Purkinje cell (primary cell): ENCODE data around the gene PAM16. TPM values are rescaled to one million over a fixed set of nuclear protein-coding genes. Genes with fewer than 3 reads are reported as not detected.

Experiments
- polyA plus RNA-seq: library from polyadenylated mRNA; unstranded; fragments of >200 nt; fragmentation: Nextera tagmentation; gene quantifications from 2 replicates; pipeline ENCODE4 v1.2.1, GENCODE V29; 2014

PAM16 gene
- polyA plus RNA-seq = 48.1 and 61.9 TPM in 2 replicates

GRCh38 chr16:4350787-4351659 is at the start of gene PAM16:
PAM16 (minus strand) TSS chr16:4351321; CDS start chr16:4351234, 87 bp downstream.

GRCh38 chr16:4371357-4372000 is 20.4 kb upstream of the PAM16 start, which contains the start of gene VASN:
VASN (plus strand) TSS chr16:4371848; CDS start chr16:4380878, 9,030 bp downstream.

DNA sequence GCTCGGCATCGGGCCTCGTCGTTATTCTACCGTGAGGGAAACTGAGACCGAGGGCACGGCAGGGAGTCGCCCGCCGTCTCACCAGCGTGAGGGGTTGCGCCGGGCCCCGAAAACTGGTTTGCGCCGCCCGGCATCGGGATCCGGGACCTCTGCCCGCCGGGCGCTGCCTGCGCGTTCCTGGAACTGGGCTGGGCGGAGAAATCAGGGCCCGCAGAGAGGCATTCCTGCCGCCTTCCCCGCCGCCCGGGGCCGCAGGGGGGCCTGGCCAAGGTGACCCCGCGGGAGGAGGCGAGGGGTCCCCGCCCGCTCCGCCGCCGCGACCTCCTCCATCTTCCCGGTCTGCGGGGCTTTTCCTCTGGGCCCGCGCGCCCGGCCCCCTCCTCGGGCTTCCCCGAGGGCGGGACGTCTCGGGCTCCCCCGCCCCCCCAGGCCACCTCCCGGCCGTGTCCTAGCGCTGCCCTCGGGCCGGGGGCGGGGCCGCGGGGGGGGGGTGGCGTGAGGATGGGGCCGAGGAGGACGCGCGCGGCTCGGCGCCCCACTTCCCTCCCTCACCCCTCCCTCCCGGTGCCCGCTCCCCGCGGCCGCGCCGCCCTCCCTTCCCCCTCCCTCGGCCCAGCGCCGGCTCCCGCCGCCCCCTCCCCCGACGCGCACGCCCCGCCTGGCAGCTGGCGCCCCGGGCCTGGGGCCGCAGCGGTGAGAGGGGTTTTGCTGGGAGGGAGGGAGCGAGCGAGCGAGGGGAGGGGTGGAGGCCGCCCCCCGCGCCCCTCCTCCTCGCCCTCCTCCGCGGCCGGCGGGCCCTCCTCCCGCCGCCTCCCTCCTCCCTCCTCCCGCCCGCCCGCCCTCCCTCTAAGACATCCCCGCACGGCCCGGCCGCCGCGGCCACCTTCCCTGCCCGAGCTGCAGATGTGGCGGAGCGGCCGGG is 35.7 kb downstream of the PAM16 start, which contains the start of gene GLIS2:
TSS of gene GLIS2 (plus strand) at position 882 of the 922 bp plus-strand sequence. CDS start 16,214 bp downstream, outside the sequence.

Other genes starting within 250 kb of the PAM16 start
- 0.08 and 0.50 TPM in 2 replicates for gene ADCY9, start 234.9 kb downstream of the PAM16 start, polyA plus RNA-seq
- gene SRL, start 109.2 kb downstream of the PAM16 start, polyA plus RNA-seq = not detected in 2 replicates
- gene TFAP4, start 78.3 kb downstream of the PAM16 start, polyA plus RNA-seq = 0.34 and 0.40 TPM in 2 replicates
- gene GLIS2, start 35.3 kb downstream of the PAM16 start, polyA plus RNA-seq = 0.08 TPM in 1 of 2 replicates, not detected in the other
- 0.11 TPM in 1 of 2 replicates, not detected in the other for gene VASN, start 20.5 kb upstream of the PAM16 start, polyA plus RNA-seq
- gene CORO7, start 65.3 kb upstream of the PAM16 start, polyA plus RNA-seq = 0.38 and 0.95 TPM in 2 replicates
- 22.6 and 28.8 TPM in 2 replicates for gene DNAJA3, start 74.5 kb upstream of the PAM16 start, polyA plus RNA-seq
- 13.5 and 17.8 TPM in 2 replicates for gene NMRAL1, start 123.3 kb upstream of the PAM16 start, polyA plus RNA-seq
- 109 and 149 TPM in 2 replicates for gene HMOX2, start 125.1 kb upstream of the PAM16 start, polyA plus RNA-seq
- gene CDIP1, start 187.5 kb upstream of the PAM16 start, polyA plus RNA-seq = 32.6 and 51.1 TPM in 2 replicates
- not detected in 2 replicates for gene C16orf96, start 205.0 kb upstream of the PAM16 start, polyA plus RNA-seq